Measurements from ENCODE around the gene ENKD1.

Gene ENKD1, protein sequence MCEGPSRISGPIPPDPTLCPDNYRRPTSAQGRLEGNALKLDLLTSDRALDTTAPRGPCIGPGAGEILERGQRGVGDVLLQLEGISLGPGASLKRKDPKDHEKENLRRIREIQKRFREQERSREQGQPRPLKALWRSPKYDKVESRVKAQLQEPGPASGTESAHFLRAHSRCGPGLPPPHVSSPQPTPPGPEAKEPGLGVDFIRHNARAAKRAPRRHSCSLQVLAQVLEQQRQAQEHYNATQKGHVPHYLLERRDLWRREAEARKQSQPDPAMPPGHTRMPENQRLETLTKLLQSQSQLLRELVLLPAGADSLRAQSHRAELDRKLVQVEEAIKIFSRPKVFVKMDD

DNA sequence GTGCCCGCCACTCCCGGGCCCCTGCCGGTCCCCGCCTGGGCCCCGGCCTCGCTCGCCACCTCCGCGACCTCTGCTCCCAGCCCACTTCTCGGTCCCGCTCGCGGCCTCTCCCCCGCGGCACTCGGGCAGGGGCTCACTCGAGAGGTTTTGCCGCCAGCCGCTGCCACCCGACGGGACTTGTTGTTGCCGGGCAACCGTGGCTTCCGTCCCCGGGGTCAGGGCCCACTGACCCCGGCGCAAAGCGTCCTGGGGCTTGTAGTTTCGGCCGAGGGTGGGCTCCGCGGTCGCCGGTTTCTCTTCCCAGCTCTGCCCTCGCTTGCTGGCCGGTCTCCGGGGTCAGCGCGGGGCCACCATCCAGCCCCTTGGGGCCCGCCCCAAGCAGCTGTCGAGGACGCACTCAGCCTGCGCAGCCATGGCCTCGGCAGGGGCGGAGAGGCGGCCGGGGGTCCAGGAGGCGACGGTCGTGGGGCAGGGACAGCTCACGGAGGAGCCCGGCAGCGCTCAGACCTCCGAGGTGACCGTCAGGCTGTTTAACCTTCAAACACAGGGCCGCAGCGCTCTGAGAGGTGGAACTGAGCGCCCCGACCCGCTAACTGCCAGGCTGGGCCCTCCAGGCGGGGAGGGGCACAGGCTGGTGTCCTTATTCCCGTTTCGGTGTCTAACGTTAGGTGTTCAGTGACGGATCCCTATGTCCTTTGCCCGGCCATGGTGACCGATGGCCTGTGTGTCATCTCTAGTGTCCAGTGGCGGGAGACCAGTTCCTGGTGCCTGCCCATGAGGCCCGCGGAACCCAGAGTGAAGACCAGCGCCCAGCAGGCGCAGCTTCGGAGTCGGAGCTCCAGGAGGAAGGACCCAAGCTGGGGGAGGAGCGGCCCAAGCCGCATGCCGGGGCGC, at the start of gene ENKD1, which contains the start of gene C16orf86:
Gene ENKD1, minus strand, starts transcription at position 192 of the 894 bp plus-strand sequence. CDS start 308 bp downstream, outside the sequence.
Gene C16orf86, plus strand, starts transcription at position 256 of the 894 bp plus-strand sequence. Its CDS starts 157 bp downstream, at position 413.
- TF ChIP-seq, protein P1, sequence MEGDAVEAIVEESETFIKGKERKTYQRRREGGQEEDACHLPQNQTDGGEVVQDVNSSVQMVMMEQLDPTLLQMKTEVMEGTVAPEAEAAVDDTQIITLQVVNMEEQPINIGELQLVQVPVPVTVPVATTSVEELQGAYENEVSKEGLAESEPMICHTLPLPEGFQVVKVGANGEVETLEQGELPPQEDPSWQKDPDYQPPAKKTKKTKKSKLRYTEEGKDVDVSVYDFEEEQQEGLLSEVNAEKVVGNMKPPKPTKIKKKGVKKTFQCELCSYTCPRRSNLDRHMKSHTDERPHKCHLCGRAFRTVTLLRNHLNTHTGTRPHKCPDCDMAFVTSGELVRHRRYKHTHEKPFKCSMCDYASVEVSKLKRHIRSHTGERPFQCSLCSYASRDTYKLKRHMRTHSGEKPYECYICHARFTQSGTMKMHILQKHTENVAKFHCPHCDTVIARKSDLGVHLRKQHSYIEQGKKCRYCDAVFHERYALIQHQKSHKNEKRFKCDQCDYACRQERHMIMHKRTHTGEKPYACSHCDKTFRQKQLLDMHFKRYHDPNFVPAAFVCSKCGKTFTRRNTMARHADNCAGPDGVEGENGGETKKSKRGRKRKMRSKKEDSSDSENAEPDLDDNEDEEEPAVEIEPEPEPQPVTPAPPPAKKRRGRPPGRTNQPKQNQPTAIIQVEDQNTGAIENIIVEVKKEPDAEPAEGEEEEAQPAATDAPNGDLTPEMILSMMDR (conservative IDR thresholded peaks at IDR 0.05; ENCODE audit: low read depth, low read length): no peak
- H3K4me3 ChIP-seq (ENCODE audit: low read depth, low read length): peak within 1 kb of the TSS; percentile 78

DNA sequence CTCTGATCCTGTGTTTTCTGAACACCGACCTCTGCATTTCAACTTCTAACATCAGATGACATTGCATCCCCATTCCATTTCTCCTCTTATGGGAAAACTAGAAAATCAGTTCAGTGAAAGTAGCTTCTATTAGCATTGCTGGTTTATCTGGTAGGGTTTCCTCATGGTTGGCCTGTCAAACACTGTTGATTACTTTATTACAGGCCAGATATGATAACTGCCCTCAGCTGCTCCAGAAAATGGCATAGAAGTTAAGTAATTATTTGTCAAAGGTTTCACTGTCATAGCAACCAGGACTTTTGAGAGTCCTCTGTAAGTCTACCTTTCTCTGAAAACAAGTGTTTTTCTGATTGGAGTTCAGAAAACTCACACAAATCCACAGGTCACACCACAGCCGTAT, 49.5 kb upstream of the ENKD1 start:
- no peak overlapping the region for H3K4me3 ChIP-seq (ENCODE audit: low read depth, low read length)
- DNase-seq (ENCODE audit: low read depth): no peak
- TF ChIP-seq, protein P1 (conservative IDR thresholded peaks at IDR 0.05; ENCODE audit: low read depth, low read length): no peak

More for the DNA sequence above, at the start of gene ENKD1, which contains the start of gene C16orf86:
- peak; percentile 70 for DNase-seq (ENCODE audit: low read depth)

DNA sequence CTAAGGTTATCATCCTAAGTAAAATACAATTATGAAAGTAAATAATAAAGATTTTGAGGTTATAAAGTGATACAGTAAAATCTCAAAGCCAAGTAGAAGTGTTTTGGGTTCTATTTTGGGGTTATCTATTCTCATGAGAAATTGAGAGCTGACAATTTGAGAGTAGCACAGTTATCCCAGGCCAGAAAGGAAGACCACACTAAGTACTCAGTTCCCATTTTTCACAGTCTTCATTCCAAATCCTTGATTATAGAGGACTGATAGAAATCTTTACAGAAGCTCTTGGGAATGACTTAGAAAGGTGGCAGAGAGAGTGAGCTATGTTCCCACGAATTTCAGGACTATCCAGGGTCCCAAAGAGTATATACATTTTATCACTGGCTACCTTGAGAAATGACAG, 48.0 kb upstream of the ENKD1 start:
- H3K4me3 ChIP-seq (ENCODE audit: low read depth, low read length): no peak overlapping the region
- no peak for DNase-seq (ENCODE audit: low read depth)
- TF ChIP-seq, protein P1 (conservative IDR thresholded peaks at IDR 0.05; ENCODE audit: low read depth, low read length): no peak

DNA sequence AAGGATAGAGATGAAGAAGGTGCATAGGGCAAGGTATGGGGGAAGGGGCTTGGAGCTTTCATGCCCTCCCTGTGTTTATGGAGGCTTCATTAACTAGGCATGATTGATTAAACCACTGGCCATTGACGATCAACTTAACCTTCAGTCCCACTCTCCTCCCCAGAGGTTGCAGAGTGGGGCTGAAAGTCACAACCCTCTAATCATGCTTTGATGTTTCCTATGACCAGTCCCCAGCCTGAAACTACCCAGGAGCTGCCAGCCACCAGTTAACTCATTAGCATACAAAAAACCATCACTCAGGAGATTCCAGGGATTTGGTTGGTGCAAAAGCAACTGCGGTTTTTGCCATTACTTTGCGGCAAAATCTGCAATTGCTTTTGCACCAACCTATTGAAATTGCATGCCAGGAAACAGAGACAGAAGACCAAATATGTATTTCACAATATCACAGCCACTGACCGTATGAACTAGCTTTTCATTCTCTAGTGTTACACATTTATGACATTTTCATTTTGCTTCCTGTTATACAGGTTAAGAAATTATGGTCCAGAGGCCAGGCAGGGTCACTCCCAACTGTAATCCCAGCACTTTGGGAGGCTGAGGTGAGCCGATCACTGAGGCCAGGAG, 47.2 kb upstream of the ENKD1 start:
- H3K4me3 ChIP-seq (ENCODE audit: low read depth, low read length): no peak overlapping the region
- TF ChIP-seq, protein P1 (conservative IDR thresholded peaks at IDR 0.05; ENCODE audit: low read depth, low read length): no peak
- DNase-seq (ENCODE audit: low read depth): no peak

DNA sequence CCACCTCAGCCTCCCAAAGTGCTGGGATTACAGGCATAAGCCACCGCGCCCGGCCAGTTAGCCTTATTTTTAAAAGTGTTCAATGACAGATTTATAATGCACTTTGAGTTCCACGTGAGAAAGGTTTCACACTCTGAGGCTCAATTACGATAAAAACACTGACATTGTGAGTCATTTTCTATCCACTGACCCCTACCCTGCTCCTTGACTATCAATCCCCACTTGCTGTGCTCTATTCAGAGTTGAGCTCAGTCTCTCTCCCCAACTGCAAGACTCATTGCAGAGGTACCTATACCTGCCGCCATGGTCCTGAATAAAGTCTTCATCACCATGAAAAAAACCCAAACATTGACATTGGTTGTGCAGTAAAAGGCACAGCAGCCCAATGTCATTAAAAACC, 44.1 kb upstream of the ENKD1 start:
- H3K4me3 ChIP-seq (ENCODE audit: low read depth, low read length): no peak overlapping the region
- TF ChIP-seq, protein P1 (conservative IDR thresholded peaks at IDR 0.05; ENCODE audit: low read depth, low read length): no peak
- DNase-seq (ENCODE audit: low read depth): no peak

DNA sequence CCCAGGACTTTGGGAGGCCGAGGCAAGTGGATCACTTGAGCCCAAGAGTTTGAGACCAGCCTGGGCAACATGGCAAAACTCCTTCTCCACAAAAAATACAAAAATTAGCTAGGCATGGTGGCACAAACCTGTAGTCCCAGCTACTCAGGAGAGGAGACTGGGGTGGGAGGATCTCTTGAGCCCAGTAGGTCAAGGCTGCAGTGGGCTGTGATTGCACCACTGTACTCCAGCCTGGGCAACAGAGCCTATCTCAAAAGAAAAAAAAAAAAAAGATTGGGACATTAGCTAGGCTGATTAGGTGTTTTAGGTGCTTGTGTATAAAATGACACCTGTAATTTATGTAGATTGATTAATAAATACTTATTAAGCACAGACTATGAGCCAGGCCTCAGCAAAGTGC, 42.5 kb upstream of the ENKD1 start:
- no peak overlapping the region for H3K4me3 ChIP-seq (ENCODE audit: low read depth, low read length)
- TF ChIP-seq, protein P1 (conservative IDR thresholded peaks at IDR 0.05; ENCODE audit: low read depth, low read length): no peak
- DNase-seq (ENCODE audit: low read depth): no peak
